Right atrium auricular region (tissue), 2 donors: ENCODE data around the gene RASAL3. TPM values are rescaled to one million over a fixed set of nuclear protein-coding genes. Genes with fewer than 3 reads are reported as not detected.

Experiments
- DNase-seq: peaks from one replicate; pipeline ENCODE4 v3.0.0-alpha.2; 2019; ENCODE audit warnings: low spot score
- H3K27ac ChIP-seq, 2 donors: fragments of 200-600 bp; sonication (generic); 1 replicate in 1 of 2; 2 replicates in 1 of 2; pipeline ENCODE4 v1.5.1; 2016 to 2019
- H3K27me3 ChIP-seq, 2 donors: fragments of 200-600 bp; sonication (generic); one replicate each; pipeline versions ENCODE4 v1.5.1 to v1.6.0; 2017 to 2019
- H3K36me3 ChIP-seq: fragments of 200-600 bp; sonication (generic); one replicate; pipeline ENCODE4 v1.5.1; 2016
- H3K4me1 ChIP-seq, 2 donors: fragments of 200-600 bp; sonication (generic); one replicate each; pipeline versions ENCODE4 v1.5.1 to v1.6.0; 2017 to 2019
- H3K4me3 ChIP-seq, 2 donors: fragments of 200-600 bp; sonication (generic); 1 replicate in 1 of 2; 2 replicates in 1 of 2; pipeline ENCODE4 v1.5.1; 2017 to 2019; ENCODE audit warnings: mild to moderate bottlenecking in 1 of 2, moderate library complexity in 1 of 2
- H3K9me3 ChIP-seq, 2 donors: fragments of 200-600 bp; sonication (generic); one replicate each; pipeline ENCODE4 v1.5.1; 2019
- CTCF ChIP-seq, 2 donors: fragments of 200-600 bp; sonication (generic); IDR thresholded peaks; one replicate each; pipeline ENCODE4 v1.5.1; 2019; ENCODE audit warnings: antibody characterized with exemption in 2 of 2
- total RNA-seq, 2 donors: library from RNA; depleted of rRNA; stranded (reverse); fragments of >200 nt; gene quantifications; one replicate each; pipeline ENCODE4 v1.1.0, GENCODE V29; 2016

The RASAL3 gene
- total RNA-seq, 2 donors from 2014 or later, result 0.48 to 1.7 TPM

- TF ChIP-seq CTCF (IDR thresholded peaks at IDR 0.05), result no peak
- Histone ChIP-seq H3K9me3 (no peaks in the 10 kb centered on the region), H3K27me3 (peaks cover 0 to 11% of the 10 kb centered on the region in 2 donors), H3K36me3 (no peaks in the 10 kb centered on the region), H3K27ac (no peak overlapping the region), H3K4me1 (peaks cover 0 to 3% of the 10 kb centered on the region in 2 donors), H3K4me3 (no peak overlapping the region)
- DNase-seq, result no peak
Measured at GRCh38 chr19:15506074-15506571, 41.8 kb upstream of the RASAL3 start.

- H3K4me1 ChIP-seq, result no peaks in the 10 kb centered on the region
- no peaks in the 10 kb centered on the region for H3K27me3 ChIP-seq
- H3K27ac ChIP-seq, result no peak overlapping the region
- TF ChIP-seq CTCF (IDR thresholded peaks at IDR 0.05), result no peak
- DNase-seq, result no peak
- H3K36me3 ChIP-seq, result no peaks in the 10 kb centered on the region
- no peak overlapping the region for H3K4me3 ChIP-seq
- H3K9me3 ChIP-seq, result no peaks in the 10 kb centered on the region
Measured at GRCh38 chr19:15502264-15502663, 37.9 kb upstream of the RASAL3 start.

- Histone ChIP-seq H3K4me3 (no peak overlapping the region), H3K9me3 (no peaks in the 10 kb centered on the region), H3K27me3 (no peaks in the 10 kb centered on the region), H3K4me1 (no peaks in the 10 kb centered on the region), H3K27ac (no peak overlapping the region), H3K36me3 (no peaks in the 10 kb centered on the region)
- no peak for TF ChIP-seq CTCF (IDR thresholded peaks at IDR 0.05)
- DNase-seq, result no peak
Measured at GRCh38 chr19:15501596-15501995, 37.3 kb upstream of the RASAL3 start.

GRCh38 chr19:15498910-15499309, 34.6 kb upstream of the RASAL3 start:
- no peak overlapping the region for H3K4me3 ChIP-seq
- TF ChIP-seq CTCF (IDR thresholded peaks at IDR 0.05), result no peak

GRCh38 chr19:15498156-15498858, 34.0 kb upstream of the RASAL3 start:
- H3K9me3 ChIP-seq, result no peaks in the 10 kb centered on the region
- DNase-seq, result no peak
- H3K4me1 ChIP-seq, result no peaks in the 10 kb centered on the region
- no peak overlapping the region for H3K27ac ChIP-seq
- H3K36me3 ChIP-seq, result no peaks in the 10 kb centered on the region
- TF ChIP-seq CTCF (IDR thresholded peaks at IDR 0.05), result no peak
- H3K27me3 ChIP-seq, result no peaks in the 10 kb centered on the region
- no peak overlapping the region for H3K4me3 ChIP-seq

More at GRCh38 chr19:15498910-15499309, 34.6 kb upstream of the RASAL3 start:
- no peaks in the 10 kb centered on the region for H3K27me3 ChIP-seq
- no peaks in the 10 kb centered on the region for H3K4me1 ChIP-seq
- no peaks in the 10 kb centered on the region for H3K9me3 ChIP-seq
- no peaks in the 10 kb centered on the region for H3K36me3 ChIP-seq
- no peak for DNase-seq
- H3K27ac ChIP-seq, result no peak overlapping the region

- H3K27ac ChIP-seq, result no peak overlapping the region
- no peaks in the 10 kb centered on the region for H3K9me3 ChIP-seq
- no peaks in the 10 kb centered on the region for H3K27me3 ChIP-seq
- no peaks in the 10 kb centered on the region for H3K36me3 ChIP-seq
- no peaks in the 10 kb centered on the region for H3K4me1 ChIP-seq
- DNase-seq, result no peak
- no peak for TF ChIP-seq CTCF (IDR thresholded peaks at IDR 0.05)
- no peak overlapping the region for H3K4me3 ChIP-seq
Measured at GRCh38 chr19:15495151-15495550, 30.8 kb upstream of the RASAL3 start.
